Measurements from ENCODE around the gene CRTAC1. TPM values are rescaled to one million over a fixed set of nuclear protein-coding genes. Genes with fewer than 3 reads are reported as not detected.
A peak's percentile ranks its signal among the peaks of the same experiment; 100 is the strongest.

CRTAC1 gene
- total RNA-seq, 1 donor from 2014 or later: 0.30 TPM

GRCh38 chr10:97904018-97904381 lies 126.4 kb downstream of the CRTAC1 start:
- H3K9me3 ChIP-seq (ENCODE audit: low read depth): no peaks in the 10 kb centered on the region
- no peak overlapping the region for H3K27ac ChIP-seq
- TF ChIP-seq EZH2 (IDR thresholded peaks at IDR 0.05) (no peak), EZH2phosphoT487 (IDR thresholded peaks at IDR 0.05) (no peak)
- TF ChIP-seq, protein P1, sequence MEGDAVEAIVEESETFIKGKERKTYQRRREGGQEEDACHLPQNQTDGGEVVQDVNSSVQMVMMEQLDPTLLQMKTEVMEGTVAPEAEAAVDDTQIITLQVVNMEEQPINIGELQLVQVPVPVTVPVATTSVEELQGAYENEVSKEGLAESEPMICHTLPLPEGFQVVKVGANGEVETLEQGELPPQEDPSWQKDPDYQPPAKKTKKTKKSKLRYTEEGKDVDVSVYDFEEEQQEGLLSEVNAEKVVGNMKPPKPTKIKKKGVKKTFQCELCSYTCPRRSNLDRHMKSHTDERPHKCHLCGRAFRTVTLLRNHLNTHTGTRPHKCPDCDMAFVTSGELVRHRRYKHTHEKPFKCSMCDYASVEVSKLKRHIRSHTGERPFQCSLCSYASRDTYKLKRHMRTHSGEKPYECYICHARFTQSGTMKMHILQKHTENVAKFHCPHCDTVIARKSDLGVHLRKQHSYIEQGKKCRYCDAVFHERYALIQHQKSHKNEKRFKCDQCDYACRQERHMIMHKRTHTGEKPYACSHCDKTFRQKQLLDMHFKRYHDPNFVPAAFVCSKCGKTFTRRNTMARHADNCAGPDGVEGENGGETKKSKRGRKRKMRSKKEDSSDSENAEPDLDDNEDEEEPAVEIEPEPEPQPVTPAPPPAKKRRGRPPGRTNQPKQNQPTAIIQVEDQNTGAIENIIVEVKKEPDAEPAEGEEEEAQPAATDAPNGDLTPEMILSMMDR (IDR thresholded peaks at IDR 0.05): no peak
- H3K4me3 Mint-ChIP-seq: no peak overlapping the region
- peaks cover 2% of the 10 kb centered on the region for H3K4me1 Mint-ChIP-seq
- H3K4me2 ChIP-seq: no peak overlapping the region
- no peaks in the 10 kb centered on the region for H3K27me3 ChIP-seq
- DNase-seq (ENCODE audit: low spot score): no peak
- no peak overlapping the region for H3K4me3 ChIP-seq
- H3K4me1 ChIP-seq: peaks cover 11% of the 10 kb centered on the region
- no peaks in the 10 kb centered on the region for H3F3A ChIP-seq (ENCODE audit: low read depth)
- H3K36me3 Mint-ChIP-seq: no peaks in the 10 kb centered on the region
- H2AFZ ChIP-seq (replicated peaks): no peak overlapping the region
- no peaks in the 10 kb centered on the region for H3K79me2 ChIP-seq (ENCODE audit: low read depth)
- H3K9ac ChIP-seq: no peak overlapping the region
- H4K20me1 ChIP-seq (ENCODE audit: low read depth): no peaks in the 10 kb centered on the region
- H3K36me3 ChIP-seq: no peaks in the 10 kb centered on the region
- H3K27ac Mint-ChIP-seq: no peak overlapping the region
- H3K27me3 Mint-ChIP-seq (ENCODE audit: insufficient read depth, low read depth): peaks cover 7% of the 10 kb centered on the region
- H3K9me3 Mint-ChIP-seq: no peaks in the 10 kb centered on the region

GRCh38 chr10:97903128-97904017 lies 127.0 kb downstream of the CRTAC1 start:
- H3K36me3 ChIP-seq: no peaks in the 10 kb centered on the region
- no peak overlapping the region for H3K9ac ChIP-seq
- DNase-seq (ENCODE audit: low spot score): peak; percentile 30
- H3K4me2 ChIP-seq: no peak overlapping the region
- no peak overlapping the region for H3K4me3 ChIP-seq
- no peaks in the 10 kb centered on the region for H3K27me3 ChIP-seq
- no peaks in the 10 kb centered on the region for H3K79me2 ChIP-seq (ENCODE audit: low read depth)
- H3K4me3 Mint-ChIP-seq: no peak overlapping the region
- peaks cover 7% of the 10 kb centered on the region for H3K27me3 Mint-ChIP-seq (ENCODE audit: insufficient read depth, low read depth)
- TF ChIP-seq EZH2phosphoT487 (IDR thresholded peaks at IDR 0.05): no peak
- no peak for TF ChIP-seq EZH2 (IDR thresholded peaks at IDR 0.05)
- TF ChIP-seq, protein P1 (IDR thresholded peaks at IDR 0.05): no peak
- no peak overlapping the region for H3K27ac Mint-ChIP-seq
- H3K9me3 ChIP-seq (ENCODE audit: low read depth): no peaks in the 10 kb centered on the region
- H3K36me3 Mint-ChIP-seq: no peaks in the 10 kb centered on the region
- H3K4me1 ChIP-seq: peaks cover 11% of the 10 kb centered on the region
- H3K9me3 Mint-ChIP-seq: no peaks in the 10 kb centered on the region
- no peaks in the 10 kb centered on the region for H3F3A ChIP-seq (ENCODE audit: low read depth)
- peaks cover 2% of the 10 kb centered on the region for H3K4me1 Mint-ChIP-seq
- no peak overlapping the region for H3K27ac ChIP-seq
- no peaks in the 10 kb centered on the region for H4K20me1 ChIP-seq (ENCODE audit: low read depth)
- no peak overlapping the region for H2AFZ ChIP-seq (replicated peaks)

GRCh38 chr10:97901381-97901780 lies 129.0 kb downstream of the CRTAC1 start:
- H3K9me3 Mint-ChIP-seq: no peaks in the 10 kb centered on the region
- H3K4me1 Mint-ChIP-seq: peaks cover 2% of the 10 kb centered on the region
- no peaks in the 10 kb centered on the region for H3K79me2 ChIP-seq (ENCODE audit: low read depth)
- H3K27me3 Mint-ChIP-seq (ENCODE audit: insufficient read depth, low read depth): peaks cover 7% of the 10 kb centered on the region
- no peaks in the 10 kb centered on the region for H3F3A ChIP-seq (ENCODE audit: low read depth)
- TF ChIP-seq EZH2phosphoT487 (IDR thresholded peaks at IDR 0.05) (no peak), EZH2 (IDR thresholded peaks at IDR 0.05) (no peak)
- TF ChIP-seq, protein P1 (IDR thresholded peaks at IDR 0.05): no peak
- H3K27ac ChIP-seq: no peak overlapping the region
- no peak for DNase-seq (ENCODE audit: low spot score)
- H3K36me3 ChIP-seq: no peaks in the 10 kb centered on the region
- no peaks in the 10 kb centered on the region for H3K36me3 Mint-ChIP-seq
- no peak overlapping the region for H2AFZ ChIP-seq (replicated peaks)
- H3K4me1 ChIP-seq: peaks cover 11% of the 10 kb centered on the region
- no peak overlapping the region for H3K9ac ChIP-seq
- H3K27me3 ChIP-seq: no peaks in the 10 kb centered on the region
- H4K20me1 ChIP-seq (ENCODE audit: low read depth): no peaks in the 10 kb centered on the region
- no peak overlapping the region for H3K4me3 ChIP-seq
- no peak overlapping the region for H3K4me3 Mint-ChIP-seq
- no peak overlapping the region for H3K27ac Mint-ChIP-seq
- no peaks in the 10 kb centered on the region for H3K9me3 ChIP-seq (ENCODE audit: low read depth)
- no peak overlapping the region for H3K4me2 ChIP-seq
